Measurements from ENCODE around the gene PSMA4.

PSMA4 gene

GRCh38 chr15:78540141-78540870, at the start of gene PSMA4:
Gene PSMA4 (plus strand): TSS chr15:78540444. CDS start chr15:78541928, 1,484 bp downstream.
- no peak for FAIRE-seq
- DNase-seq (ENCODE audit: insufficient read length, low spot score): peak; percentile 83
- no peak for TF ChIP-seq CTCF (IDR thresholded peaks at IDR 0.05; ENCODE audit: insufficient read depth, missing control alignments)

GRCh38 chr15:78492872-78493271, 47.4 kb upstream of the PSMA4 start:
- no peak for FAIRE-seq
- DNase-seq (ENCODE audit: insufficient read length, low spot score): no peak
- no peak for TF ChIP-seq CTCF (IDR thresholded peaks at IDR 0.05; ENCODE audit: insufficient read depth, missing control alignments)

GRCh38 chr15:78501857-78502256, 38.4 kb upstream of the PSMA4 start:
- no peak for TF ChIP-seq CTCF (IDR thresholded peaks at IDR 0.05; ENCODE audit: insufficient read depth, missing control alignments)
- FAIRE-seq (no peak), DNase-seq (ENCODE audit: insufficient read length, low spot score) (no peak)

DNA sequence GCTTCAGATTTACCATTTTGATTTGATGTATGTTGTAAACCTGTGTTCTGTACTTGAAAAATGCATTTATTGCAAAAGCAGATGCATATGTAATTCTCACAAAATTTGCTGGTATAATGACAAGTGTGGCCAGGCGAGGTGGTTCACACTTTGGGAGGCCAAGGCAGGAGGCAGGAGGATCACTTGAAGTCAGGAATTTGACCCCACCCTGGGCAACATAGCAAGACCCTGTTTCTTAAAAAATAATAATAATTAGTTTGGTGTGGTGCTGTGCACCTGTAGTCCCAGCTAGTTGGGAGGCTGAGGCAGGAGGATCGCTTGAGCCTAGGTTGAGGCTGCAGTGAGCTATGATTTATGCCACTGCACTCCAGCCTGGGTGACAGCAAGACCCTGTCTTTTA, 37.6 kb upstream of the PSMA4 start:
- FAIRE-seq (no peak), DNase-seq (ENCODE audit: insufficient read length, low spot score) (no peak)
- no peak for TF ChIP-seq CTCF (IDR thresholded peaks at IDR 0.05; ENCODE audit: insufficient read depth, missing control alignments)

- DNase-seq (ENCODE audit: insufficient read length, low spot score) (peak; percentile 88), FAIRE-seq (no peak)
Measured at GRCh38 chr15:78506971-78507830, 33.0 kb upstream of the PSMA4 start, which contains the start of gene HYKK. Gene HYKK (plus strand): TSS chr15:78507577. CDS start chr15:78513089, 5,512 bp downstream.

DNA sequence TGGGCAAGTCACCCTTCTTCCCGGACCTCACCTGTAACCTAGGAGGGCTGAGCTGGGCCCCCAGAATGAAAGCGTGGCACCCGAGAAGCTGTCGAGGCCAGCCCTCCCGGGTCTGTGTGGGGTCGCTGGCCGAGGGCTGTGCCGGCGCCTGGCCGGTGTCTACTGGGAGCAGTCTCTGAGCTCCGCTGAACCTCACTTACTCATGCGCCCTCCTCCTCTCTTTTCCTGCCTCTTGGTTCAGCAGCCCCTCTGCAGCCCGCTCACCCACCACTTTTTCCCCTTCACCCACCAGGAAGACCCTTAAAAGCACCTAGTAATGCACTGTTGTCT, 32.4 kb upstream of the PSMA4 start:
- no peak for FAIRE-seq
- no peak for TF ChIP-seq CTCF (IDR thresholded peaks at IDR 0.05; ENCODE audit: insufficient read depth, missing control alignments)
- DNase-seq (ENCODE audit: insufficient read length, low spot score): no peak

More at GRCh38 chr15:78506971-78507830, 33.0 kb upstream of the PSMA4 start, which contains the start of gene HYKK:
- TF ChIP-seq CTCF (IDR thresholded peaks at IDR 0.05; ENCODE audit: insufficient read depth, missing control alignments): no peak

Data from D721Med (cell line).